Tibial nerve (tissue), 4 donors: Measurements from ENCODE around the gene ZNF324. TPM values are rescaled to one million over a fixed set of nuclear protein-coding genes. Genes with fewer than 3 reads are reported as not detected.

Experiments
- DNase-seq, 2 donors: peaks; one replicate each; pipeline ENCODE4 v3.0.0-alpha.2; 2019; ENCODE audit warnings: low spot score in 2 of 2
- H3K27ac ChIP-seq, 4 donors: fragments of 200-600 bp; sonication (generic) in 3 of 4; one replicate each; pipeline ENCODE4 v1.5.1; 2017 to 2019; ENCODE audit warnings: mild to moderate bottlenecking in 1 of 4
- H3K27me3 ChIP-seq, 2 donors: fragments of 200-600 bp; sonication (generic) in 1 of 2; one replicate each; pipeline versions ENCODE4 v1.5.1 to v1.6.0; 2017 to 2019
- H3K36me3 ChIP-seq, 3 donors: fragments of 200-600 bp; sonication (generic); one replicate each; pipeline ENCODE4 v1.5.1; 2018 to 2019
- H3K4me1 ChIP-seq, 4 donors: fragments of 200-600 bp; sonication (generic) in 3 of 4; one replicate each; pipeline ENCODE4 v1.5.1; 2017 to 2019
- H3K4me3 ChIP-seq, 4 donors: fragments of 200-600 bp; sonication (generic) in 3 of 4; one replicate each; pipeline ENCODE4 v1.5.1; 2017 to 2019; ENCODE audit warnings: mild to moderate bottlenecking in 1 of 4, moderate library complexity in 1 of 4
- H3K9me3 ChIP-seq, 4 donors: fragments of 200-600 bp; sonication (generic) in 3 of 4; one replicate each; pipeline ENCODE4 v1.5.1; 2017 to 2019
- CTCF ChIP-seq, 5 experiments: fragments of 200-600 bp in 3 of 5; fragments of 450-650 bp in 2 of 5; sonication (generic) in 3 of 5; IDR thresholded peaks; one replicate each; pipeline ENCODE4 v1.5.1; 2016 to 2019; ENCODE audit warnings: antibody characterized with exemption in 5 of 5, mild to moderate bottlenecking in 3 of 5, moderate library complexity in 2 of 5
- EP300 ChIP-seq, 2 donors: sonication (generic); formaldehyde crosslinking; IDR thresholded peaks; one replicate each; pipeline ENCODE4 v1.6.1; 2017; ENCODE audit warnings: antibody characterized with exemption in 2 of 2, mild to moderate bottlenecking in 1 of 2
- POLR2A ChIP-seq, 2 donors: fragments of 450-650 bp; IDR thresholded peaks; one replicate each; pipeline ENCODE4 v1.6.1; 2017; ENCODE audit warnings: antibody characterized with exemption in 2 of 2, mild to moderate bottlenecking in 2 of 2, moderate library complexity in 2 of 2
- WGBS, 2 donors: methylation state at CpG; one replicate each; pipeline ENCODE4 v1.1.5; 2018; 5-methylcytosine and 5-hydroxymethylcytosine counted together
- total RNA-seq, 4 donors: library from RNA; depleted of rRNA; stranded (reverse); fragments of >200 nt; gene quantifications; one replicate each; pipeline ENCODE4 v1.1.0, GENCODE V29; 2016

ZNF324 gene
- total RNA-seq, 4 donors from 2014 or later = 23.6 to 33.5 (median 30.2) TPM

- WGBS, 2 donors = 0 to 1% methylated on average over 40 to 49 of the region's 79 CpGs
- H3K9me3 ChIP-seq = no peaks in the 10 kb centered on the region
- TF ChIP-seq EP300 (IDR thresholded peaks at IDR 0.05) (peak; percentile 82 to 87), POLR2A (IDR thresholded peaks at IDR 0.05) (peak in 1 of 2 donors; percentile 58), CTCF (IDR thresholded peaks at IDR 0.05) (no peak)
- DNase-seq = peak; percentile 95 to 96
- peaks cover 0 to 14% of the 10 kb centered on the region in 2 donors for H3K27me3 ChIP-seq
- peaks cover 0 to 28% (median 4%) of the 10 kb centered on the region in 3 donors for H3K36me3 ChIP-seq
- peak within 1 kb of the TSS in 3 of 4 donors; percentile 54 to 87 (median 75) for H3K27ac ChIP-seq
- peak within 1 kb of the TSS; percentile 69 to 96 (median 86) for H3K4me3 ChIP-seq
- peaks cover 0 to 22% (median 5%) of the 10 kb centered on the region in 4 donors for H3K4me1 ChIP-seq
Observed at GRCh38 chr19:58451358-58452101, 15.3 kb upstream of the ZNF324 start, which contains the start of gene ZNF324B. ZNF324B (plus strand) TSS chr19:58451622; CDS start chr19:58453702, 2,080 bp downstream.

GRCh38 chr19:58453743-58454142 lies 13.1 kb upstream of the ZNF324 start:
- Histone ChIP-seq H3K27ac (no peak overlapping the region), H3K36me3 (peaks cover 0 to 50% (median 4%) of the 10 kb centered on the region in 3 donors), H3K4me1 (peaks cover 0 to 22% (median 5%) of the 10 kb centered on the region in 4 donors), H3K27me3 (peaks cover 0 to 7% of the 10 kb centered on the region in 2 donors), H3K9me3 (no peaks in the 10 kb centered on the region), H3K4me3 (no peak overlapping the region)
- no peak for DNase-seq
- WGBS, 2 donors = 80 to 93% methylated on average over 4 to 6 of the region's 6 CpGs
- TF ChIP-seq CTCF (IDR thresholded peaks at IDR 0.05) (no peak), POLR2A (IDR thresholded peaks at IDR 0.05) (no peak), EP300 (IDR thresholded peaks at IDR 0.05) (no peak)

- Histone ChIP-seq H3K4me1 (peaks cover 0 to 22% (median 5%) of the 10 kb centered on the region in 4 donors), H3K4me3 (no peak overlapping the region), H3K9me3 (no peaks in the 10 kb centered on the region), H3K27me3 (no peaks in the 10 kb centered on the region), H3K27ac (no peak overlapping the region), H3K36me3 (peaks cover 0 to 59% (median 4%) of the 10 kb centered on the region in 3 donors)
- DNase-seq = no peak
- TF ChIP-seq CTCF (IDR thresholded peaks at IDR 0.05) = no peak
- TF ChIP-seq POLR2A (IDR thresholded peaks at IDR 0.05) = no peak
- no peak for TF ChIP-seq EP300 (IDR thresholded peaks at IDR 0.05)
- WGBS, 2 donors = 92 to 94% methylated on average over 9 to 21 of the region's 21 CpGs
Observed at GRCh38 chr19:58455306-58455705, 11.6 kb upstream of the ZNF324 start.

GRCh38 chr19:58456111-58456510 lies 10.8 kb upstream of the ZNF324 start:
- Histone ChIP-seq H3K4me1 (peaks cover 0 to 15% (median under 1%) of the 10 kb centered on the region in 4 donors), H3K9me3 (no peaks in the 10 kb centered on the region), H3K36me3 (peaks cover 0 to 59% (median 4%) of the 10 kb centered on the region in 3 donors), H3K27ac (no peak overlapping the region), H3K27me3 (no peaks in the 10 kb centered on the region), H3K4me3 (no peak overlapping the region)
- DNase-seq = no peak
- TF ChIP-seq POLR2A (IDR thresholded peaks at IDR 0.05) (no peak), EP300 (IDR thresholded peaks at IDR 0.05) (no peak), CTCF (IDR thresholded peaks at IDR 0.05) (no peak)
- WGBS, 2 donors = 96% methylated on average over 25 to 35 of the region's 35 CpGs

GRCh38 chr19:58460039-58460438 lies 6.8 kb upstream of the ZNF324 start:
- Histone ChIP-seq H3K27ac (no peak overlapping the region), H3K36me3 (peaks cover 0 to 45% (median 4%) of the 10 kb centered on the region in 3 donors), H3K4me3 (no peak overlapping the region), H3K9me3 (no peaks in the 10 kb centered on the region), H3K4me1 (no peaks in the 10 kb centered on the region), H3K27me3 (no peaks in the 10 kb centered on the region)
- 89 to 92% methylated on average over 2 of the region's 2 CpGs for WGBS, 2 donors
- TF ChIP-seq CTCF (IDR thresholded peaks at IDR 0.05) (no peak), POLR2A (IDR thresholded peaks at IDR 0.05) (no peak), EP300 (IDR thresholded peaks at IDR 0.05) (no peak)
- DNase-seq = no peak
